ENCODE measurements around the gene ST3GAL2.
"Not testable (repeated sequence)": the region's sequence is repeated elsewhere in the genome, so short reads cannot be mapped to it uniquely, and the experiment has no call there.

The ST3GAL2 gene

GRCh38 chr16:70467608-70468007 lies 28.7 kb upstream of the ST3GAL2 start:
- no peak for DNase-seq

DNA sequence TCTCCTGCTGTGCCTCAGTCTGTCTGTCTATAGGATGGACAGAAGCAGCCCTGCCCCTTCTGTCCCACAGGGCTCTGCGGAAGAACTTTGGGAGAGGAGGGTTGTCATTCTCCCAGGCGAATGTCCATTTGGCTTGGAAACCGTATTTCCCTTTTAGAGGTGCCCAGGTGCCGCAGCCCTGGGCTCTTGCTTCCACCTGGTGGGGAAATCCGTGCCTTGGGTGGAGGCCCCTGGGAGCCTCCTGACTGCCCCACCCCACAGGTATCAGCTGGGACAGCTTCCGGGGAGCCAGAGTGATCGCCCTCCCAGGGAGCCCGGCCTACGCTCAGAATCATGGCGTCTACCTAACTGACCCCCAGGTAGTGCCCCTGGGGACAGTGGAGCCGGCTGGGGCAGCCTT lies 28.2 kb upstream of the ST3GAL2 start:
- no peak for DNase-seq

- DNase-seq = no peak
Measured at GRCh38 chr16:70466805-70467076, 27.8 kb upstream of the ST3GAL2 start.

- no peak for DNase-seq
Measured at GRCh38 chr16:70465999-70466804, 27.3 kb upstream of the ST3GAL2 start.

GRCh38 chr16:70463235-70463634 lies 24.3 kb upstream of the ST3GAL2 start:
- no peak for DNase-seq

DNA sequence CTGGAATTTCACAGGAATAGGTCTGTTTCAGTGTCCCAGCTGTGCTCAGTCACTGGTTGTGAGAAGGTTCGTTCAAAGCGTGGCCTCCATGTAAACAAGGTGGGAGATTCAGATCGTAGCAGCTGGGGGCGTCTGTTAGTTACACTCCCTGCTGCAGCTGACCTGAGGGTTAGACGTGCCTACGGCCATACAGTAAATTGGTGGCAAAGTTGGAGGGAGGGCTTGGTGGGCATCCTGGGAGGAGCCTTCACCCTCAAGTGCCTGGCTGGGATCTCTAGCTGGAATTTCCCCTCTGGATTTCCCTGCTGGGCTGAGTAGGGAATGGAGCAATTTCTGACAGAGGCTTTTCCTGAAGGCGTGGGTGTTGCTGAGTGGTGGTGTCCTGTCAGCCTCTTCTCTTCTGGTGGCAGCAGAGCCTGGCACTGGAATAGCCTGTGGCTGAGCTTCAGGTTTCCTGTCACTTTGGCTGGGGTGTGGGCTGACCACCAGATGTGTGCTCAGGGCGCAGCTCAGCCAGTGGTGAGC lies 21.9 kb upstream of the ST3GAL2 start:
- no peak for DNase-seq

DNA sequence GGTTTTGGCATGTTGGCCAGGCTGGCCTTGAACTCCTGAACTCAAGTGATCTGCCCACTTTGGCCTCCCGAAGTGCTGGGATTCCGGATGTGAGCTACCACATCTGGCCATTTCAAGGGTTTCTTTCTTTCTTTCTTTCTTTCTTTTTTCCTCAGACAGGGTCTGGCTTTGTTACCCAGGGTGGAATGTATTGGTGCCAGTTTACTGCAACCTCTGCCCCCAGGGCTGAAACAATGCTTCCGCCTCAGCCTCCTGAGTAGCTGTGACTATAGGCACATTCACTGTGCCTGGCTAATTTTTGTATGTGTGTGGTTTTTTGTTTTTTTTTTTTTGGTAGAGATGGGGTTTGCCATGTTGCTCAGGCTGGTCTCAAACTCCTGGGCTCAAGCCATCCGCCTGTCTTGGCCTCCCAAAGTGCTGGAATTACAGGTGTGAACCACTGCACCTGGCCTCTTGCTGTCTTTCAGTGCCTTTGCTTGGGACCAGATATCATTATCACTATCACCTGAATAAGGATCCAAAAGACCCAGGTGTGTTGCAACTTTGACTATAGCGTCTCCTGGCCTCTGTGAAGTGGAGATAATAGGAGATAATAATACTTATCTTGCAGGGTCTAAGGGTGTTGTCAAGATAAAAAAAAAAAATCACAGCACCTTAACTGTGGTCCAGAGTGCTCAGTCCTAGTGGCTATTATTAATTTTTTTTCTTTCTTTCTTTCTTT lies 18.7 kb upstream of the ST3GAL2 start:
- DNase-seq = no peak

GRCh38 chr16:70455910-70456309 lies 17.0 kb upstream of the ST3GAL2 start:
- DNase-seq = no peak

DNA sequence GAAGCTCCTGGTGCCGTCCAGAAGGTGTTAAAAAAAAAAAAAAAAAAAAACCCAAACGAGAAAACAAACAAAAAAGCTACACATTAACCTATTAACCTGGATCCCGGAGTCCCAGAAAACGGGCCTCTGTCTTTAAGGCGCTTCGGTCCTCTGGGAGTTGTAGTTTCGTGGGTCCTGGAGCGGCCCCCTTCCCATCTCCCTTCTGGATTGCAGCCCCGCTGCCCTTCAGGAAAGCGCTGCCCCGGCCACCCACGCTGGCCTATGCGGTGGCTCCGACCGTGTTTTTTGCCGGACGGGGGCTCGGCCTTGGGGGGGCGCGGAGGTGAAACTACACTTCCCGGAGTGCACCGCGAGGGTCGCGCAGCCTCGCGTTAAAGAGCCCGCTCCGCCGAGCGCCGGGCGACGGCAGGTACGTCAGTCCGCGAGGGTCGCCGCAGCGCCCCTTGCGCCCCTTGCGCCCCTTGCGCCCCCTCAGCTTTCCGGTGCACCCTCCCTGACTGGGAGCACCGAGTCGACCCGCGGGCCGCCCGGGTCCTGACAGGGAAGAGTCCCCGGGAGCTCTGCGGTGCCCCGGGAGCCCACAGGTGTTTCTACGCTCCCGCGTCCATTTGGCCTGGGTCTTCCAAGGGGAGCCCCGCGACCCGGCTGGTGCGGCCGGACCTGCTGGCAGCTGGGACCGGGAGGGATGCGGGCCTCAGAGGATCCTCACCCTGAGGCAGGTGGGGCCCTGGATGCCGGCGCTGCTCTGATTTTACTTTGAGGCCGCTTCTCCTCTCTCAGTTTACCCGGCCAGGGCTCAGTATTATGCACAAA lies 15.5 kb upstream of the ST3GAL2 start, which contains the start of gene FCSK:
TSS of gene FCSK (plus strand) at position 374 of the 813 bp plus-strand sequence. CDS start 8,596 bp downstream, outside the sequence.
- DNase-seq = peak; percentile 17 to 93 (median 60)

DNA sequence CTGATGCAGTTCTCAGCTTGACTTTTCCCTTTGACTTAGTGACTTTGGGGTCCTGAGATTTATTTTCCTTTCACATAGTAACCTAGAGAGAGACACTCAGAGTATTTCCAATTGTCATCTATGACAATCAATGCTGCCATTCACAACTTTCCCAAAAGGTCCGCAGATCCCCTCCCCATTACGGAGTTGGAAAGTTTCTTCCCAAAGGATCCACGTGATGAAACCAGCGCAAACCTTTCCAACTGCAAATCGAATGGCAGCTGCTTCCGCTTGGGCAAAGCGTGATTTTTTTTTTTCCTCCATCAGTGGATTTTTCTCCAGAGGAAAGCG lies 15.0 kb upstream of the ST3GAL2 start:
- peak in 6 of 51 donors; percentile 36 to 74 (median 49) for DNase-seq

DNA sequence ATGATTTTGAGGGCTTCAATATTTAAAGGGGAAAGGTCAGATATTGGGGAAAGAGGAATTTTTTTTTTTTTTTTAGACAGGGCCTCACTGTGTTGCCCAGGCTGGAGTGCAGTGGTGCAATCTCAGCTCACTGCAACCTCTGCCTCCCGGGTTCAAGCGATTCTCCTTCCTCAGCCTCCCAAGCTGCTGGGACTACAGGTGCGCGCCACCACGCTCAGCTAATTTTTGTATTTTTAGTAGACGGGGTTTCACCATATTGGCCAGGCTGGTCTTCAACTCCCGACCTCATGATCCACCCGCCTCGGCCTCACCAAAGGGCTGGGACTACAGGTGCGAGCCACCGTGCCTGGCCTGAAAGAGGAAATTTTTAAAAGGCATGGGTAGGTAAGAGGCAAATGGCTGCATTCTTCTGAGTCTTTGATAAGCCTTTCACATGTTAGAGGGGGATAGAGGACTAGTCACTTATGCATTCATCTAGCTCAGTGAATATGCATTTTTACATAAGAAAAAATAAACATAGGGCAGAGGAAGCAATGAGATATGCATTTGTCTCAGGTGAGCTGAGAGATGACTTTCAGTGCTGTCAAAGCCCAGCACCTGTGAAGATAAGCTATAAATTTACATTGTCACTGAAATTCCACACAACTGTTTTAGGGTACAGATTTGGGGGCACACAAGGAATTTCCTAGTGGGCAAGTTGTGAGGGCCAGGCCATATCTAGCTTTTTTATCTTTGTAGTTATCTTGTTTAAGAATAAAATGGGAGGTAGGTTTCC lies 14.4 kb upstream of the ST3GAL2 start:
- DNase-seq = no peak

- DNase-seq = not testable (repeated sequence)
Measured at GRCh38 chr16:70451004-70451340, 12.1 kb upstream of the ST3GAL2 start.

DNA sequence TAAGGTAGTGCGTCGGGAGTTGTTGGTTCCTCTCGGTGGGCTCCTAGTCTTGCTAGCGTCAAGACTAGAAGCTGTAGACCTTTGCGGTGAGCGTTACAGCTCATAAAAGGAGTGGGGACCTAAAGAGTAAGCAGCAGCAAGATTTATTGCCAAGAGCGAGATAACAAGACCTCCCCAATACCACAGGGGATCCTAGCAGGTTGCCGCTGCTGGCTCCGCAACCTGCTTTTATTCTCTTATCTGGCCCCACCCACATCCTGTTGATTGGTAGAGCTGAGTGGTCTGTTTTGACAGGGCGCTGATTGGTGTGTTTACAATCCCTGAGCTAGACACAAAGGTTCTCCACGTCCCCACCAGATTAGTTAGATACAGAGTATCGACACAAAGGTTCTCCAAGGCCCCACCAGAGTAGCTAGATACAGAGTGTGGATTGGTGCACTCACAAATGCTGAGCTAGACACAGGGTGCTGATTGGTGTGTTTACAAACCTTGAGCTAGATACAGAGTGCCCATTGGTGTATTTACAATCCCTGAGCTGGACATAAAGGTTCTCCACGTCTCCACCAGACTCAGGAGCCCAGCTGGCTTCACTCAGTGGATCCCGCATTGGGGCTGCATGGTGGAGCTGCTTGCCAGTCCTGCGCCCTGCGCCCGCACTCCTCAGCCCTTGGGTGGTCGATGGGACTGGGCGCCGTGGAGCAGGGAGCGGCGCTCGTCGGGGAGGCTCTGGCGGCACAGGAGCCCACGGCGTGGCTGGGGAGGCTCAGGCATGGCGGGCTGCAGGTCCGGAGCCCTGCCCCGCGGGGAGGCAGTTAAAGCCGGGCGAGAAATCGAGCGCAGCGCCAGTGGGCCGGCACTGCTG lies 11.5 kb upstream of the ST3GAL2 start:
- not testable (repeated sequence) for DNase-seq

DNA sequence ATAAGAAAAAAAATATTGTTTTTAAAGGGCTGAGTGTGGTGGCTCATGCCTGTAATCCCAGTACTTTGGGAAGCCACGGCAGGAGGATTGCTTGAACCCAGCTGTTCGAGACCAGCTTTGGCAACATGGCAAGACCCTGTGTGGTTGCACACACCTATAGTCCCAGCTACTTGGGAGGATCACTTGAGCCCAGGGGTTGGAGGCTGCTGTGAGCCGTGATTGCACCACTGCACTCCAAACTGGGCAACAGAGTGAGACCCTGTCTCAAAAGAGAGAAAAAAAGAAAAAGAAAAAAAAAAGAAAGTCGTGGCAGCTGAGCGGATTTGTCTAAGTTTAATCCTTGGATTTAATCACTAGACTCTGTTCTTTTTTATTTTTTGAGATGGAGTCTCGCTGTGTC lies 9.2 kb upstream of the ST3GAL2 start:
- DNase-seq = no peak

DNA sequence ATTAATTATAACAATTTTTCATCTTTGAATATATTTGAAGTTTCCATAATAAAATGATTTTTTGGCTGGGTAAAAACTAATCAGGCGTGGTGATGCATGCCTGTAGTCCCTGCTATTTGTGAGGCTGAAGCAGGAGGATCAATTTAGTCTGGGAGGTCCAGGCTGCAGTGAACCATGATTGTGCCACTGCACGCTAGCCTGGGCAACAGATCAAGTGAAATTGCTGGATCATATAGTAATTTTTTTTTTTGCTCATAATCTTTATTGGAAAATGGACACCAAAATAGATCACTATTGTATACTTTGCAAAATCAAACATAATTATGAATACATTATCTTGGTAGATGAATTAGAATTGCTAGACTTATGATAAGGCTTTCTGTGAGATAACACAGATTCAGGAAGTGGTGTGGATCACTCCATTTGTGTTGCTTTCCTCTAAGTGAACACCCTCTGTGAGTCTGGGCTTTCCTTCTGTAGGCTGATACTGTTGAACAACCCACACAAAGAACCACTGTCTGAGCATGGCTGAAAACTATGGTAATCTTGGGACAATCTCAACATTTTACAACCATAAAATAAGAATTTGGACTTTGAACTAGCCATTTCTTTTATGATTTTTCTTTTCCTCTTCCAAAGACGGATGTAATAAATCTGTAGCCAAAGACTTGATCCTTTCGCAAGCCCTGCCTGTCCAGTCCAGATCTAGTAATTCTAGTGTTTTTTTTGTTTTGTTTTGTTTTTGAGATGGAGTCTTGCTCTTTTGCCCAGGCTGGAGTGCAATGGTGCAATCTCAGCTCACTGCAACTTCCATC lies 5.6 kb upstream of the ST3GAL2 start:
- DNase-seq = no peak

DNA sequence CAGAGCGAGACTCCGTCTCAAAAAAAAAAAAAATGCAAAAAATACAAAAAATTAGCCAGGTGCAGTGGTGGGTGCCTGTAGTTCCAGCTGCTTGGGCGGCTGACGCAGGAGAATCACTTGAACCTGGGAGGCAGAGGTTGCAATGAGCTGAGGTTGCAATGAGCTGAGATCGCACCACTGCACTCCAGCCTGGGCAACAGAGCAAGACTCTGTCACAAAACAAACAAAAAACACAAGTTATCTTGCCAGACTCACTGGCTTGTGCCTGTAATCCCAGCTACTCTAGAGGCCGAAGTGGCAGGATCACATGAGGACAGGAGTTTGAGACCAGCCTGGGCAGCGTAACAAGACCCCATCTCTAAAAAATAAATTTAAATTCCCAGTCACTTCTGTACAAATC lies 3.4 kb upstream of the ST3GAL2 start:
- DNase-seq = no peak

DNA sequence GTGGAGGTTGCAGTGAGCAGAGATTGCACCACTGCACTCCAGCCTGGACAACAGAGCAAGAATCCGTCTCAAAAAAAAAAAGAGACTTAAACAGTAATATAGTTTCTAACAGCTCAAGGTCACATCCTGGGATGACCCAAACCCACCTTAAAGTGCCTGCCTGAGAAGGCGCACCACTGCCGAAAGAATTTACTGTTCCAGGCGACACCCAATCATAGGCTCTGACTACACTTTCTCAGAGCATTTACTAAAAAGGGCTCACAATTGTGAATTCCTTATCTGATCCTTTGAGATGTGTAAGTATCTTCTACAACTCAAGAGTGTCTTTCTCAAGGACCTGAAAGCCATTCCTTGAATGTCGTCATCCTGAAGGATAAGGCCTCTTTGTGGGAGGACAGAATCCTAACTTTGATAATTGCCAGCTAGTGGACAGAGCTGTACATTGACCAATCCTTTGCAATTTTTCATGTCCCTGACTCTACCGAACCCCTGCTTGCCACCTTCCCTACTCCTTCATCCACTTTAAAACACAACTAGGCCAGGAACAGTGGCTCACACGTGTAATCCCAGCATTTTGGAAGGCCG lies 2.6 kb upstream of the ST3GAL2 start:
- no peak for DNase-seq

DNA sequence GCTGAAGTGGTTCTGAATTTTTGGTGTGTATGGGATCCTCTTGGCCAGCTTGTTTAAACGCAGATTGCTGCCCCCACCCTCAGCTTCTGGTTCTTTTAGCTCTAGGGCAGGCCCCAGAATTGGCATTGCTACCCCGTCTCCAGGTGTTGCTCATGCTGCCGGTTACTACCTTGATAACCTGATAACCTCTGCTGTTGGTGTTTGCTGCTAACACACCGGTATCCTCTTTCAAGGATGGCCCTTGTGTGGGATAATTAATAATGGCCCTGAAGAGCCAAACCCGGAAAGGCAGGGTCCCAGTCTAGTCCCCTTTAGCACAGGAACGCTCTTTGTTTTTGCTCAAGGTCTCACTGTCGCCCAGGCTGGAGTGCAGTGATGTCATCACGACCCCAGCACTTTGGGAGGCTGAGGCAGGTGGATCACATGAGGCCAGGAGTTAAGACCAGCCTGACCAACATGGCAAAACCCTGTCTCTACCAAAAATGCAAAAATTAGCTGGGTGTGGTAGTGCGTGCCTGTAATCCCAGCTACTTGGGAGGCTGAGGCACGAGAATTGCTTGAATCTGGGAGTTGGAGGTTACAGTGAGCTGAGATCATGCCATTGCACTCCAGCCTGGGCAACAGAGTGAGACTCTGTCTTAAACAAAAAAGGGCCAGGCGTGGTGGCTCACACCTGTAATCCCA lies 1.3 kb upstream of the ST3GAL2 start:
- peak in 1 of 51 donors; percentile 29 for DNase-seq

DNA sequence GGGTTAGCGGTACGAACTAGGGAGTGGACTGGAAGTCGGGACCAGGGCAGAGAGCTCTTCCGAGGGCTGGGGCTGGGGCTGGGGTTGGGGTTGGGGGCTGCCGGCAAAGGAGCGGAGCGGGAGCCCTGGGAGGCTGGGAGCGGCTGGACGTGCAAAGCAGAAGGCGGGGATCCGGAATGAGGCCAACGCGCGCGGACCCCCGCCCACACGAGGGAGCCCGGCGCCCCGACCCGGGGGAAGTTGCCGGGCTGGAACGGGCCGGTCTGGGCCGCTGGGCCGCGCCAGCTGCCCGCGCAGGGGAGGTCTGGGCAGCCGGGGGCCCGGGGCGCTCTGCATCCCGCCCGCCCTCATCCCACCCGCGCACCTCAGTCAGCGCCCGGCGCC lies 323 bp downstream of the ST3GAL2 start:
- DNase-seq = peak in 14 of 51 donors; percentile 14 to 61 (median 46)
